ENCODE measurements around the gene SPOCK1. TPM values are rescaled to one million over a fixed set of nuclear protein-coding genes. Genes with fewer than 3 reads are reported as not detected.

Gene SPOCK1
- total and polyA plus RNA-seq, 2 of the 13 experiments (the other 11 are each of a cell fraction or from before 2014, with no cell fraction given) = 0.18 to 0.29 TPM

DNA sequence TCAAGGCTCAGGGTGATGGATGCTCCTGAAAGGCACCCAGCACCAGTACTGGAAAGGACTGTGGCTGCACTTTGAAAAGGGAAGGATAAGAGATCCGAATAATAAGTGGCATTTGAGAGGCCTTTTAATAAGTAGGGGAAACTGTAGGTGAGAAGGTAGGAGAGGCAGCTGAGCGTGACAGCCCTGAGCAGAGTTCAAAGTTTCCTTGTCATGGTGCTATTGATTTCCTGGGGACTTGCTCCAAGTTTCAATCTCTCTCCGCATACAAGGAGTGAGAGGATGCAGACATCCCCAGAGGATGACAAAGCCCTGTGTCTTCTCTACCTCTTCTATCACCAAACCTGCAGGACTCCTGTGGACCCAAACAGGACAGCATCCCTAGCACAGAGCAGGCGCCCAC, 354.5 kb downstream of the SPOCK1 start:
- CTCF ChIA-PET (ENCODE audit: low intra/inter-chr PET ratio, low total read pairs) = no interaction called here
- POLR2A ChIA-PET = no interaction called here
- in situ Hi-C loops (cut with HindIII; ENCODE audit: extremely low pct_ligation_motif_present, low pct_unique_long_range_greater_than_20kb) = no loop called here

DNA sequence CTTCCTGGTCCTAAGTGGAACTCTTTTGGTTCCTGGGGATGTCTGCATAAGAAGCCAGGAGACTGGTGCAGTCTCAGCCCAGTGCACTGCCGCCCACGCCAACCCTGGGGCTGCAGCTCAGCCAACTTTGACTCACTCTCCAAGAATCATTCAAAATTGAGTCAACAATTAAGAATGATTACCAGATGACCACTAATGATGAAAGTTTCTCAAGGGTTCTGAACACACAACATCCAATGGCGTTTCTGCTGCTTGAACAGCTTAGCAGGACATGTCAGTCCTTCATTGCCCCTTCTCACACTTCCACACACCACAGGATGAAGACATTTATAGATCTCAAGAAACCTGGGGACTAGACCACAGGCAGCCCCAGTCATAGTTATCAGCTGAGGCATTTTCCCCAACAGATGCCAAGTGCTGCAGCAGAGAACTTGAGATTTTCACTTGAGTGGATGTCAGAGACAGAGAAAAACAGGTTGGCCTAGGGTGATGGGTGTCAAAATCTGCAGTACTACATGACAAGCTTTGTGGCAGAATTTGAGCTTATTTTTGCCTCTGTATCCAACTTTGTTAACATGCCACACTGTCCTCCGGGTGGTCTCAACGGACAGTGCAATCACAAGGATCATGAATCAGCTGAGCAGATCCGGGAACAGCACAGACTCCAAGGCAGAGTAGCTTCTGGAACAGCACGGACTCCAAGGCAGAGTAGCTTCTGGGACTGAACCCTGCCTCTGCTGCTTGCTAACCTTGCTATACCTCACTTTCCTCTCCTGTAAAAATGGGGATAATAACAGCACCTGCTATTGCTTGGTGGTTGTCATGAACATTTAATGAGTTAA, 356.1 kb downstream of the SPOCK1 start:
- no peaks in the 10 kb centered on the region for H4K20me1 ChIP-seq (ENCODE audit: insufficient read depth, low read length)
- DNase-seq (ENCODE audit: low spot score) (no peak), ATAC-seq (no peak), FAIRE-seq (no peak)
- ChIA-PET POLR2A (no interaction called here), CTCF (ENCODE audit: low intra/inter-chr PET ratio, low total read pairs) (no interaction called here)
- no peak overlapping the region for H3K27ac ChIP-seq (ENCODE audit: extremely low read length, insufficient read depth, low read length)
- no peaks in the 10 kb centered on the region for H3K9me3 ChIP-seq (ENCODE audit: low read length)
- no TSS peak for BruUV-seq (replicated peaks)
- in situ Hi-C loops (cut with HindIII; ENCODE audit: extremely low pct_ligation_motif_present, low pct_unique_long_range_greater_than_20kb) (no loop called here), intact Hi-C loops (cut with micrococcal nuclease; ENCODE audit: unreplicated experiment) (no loop called here)
- H2AFZ ChIP-seq (ENCODE audit: low read length) = no peak overlapping the region
- H3K36me3 ChIP-seq (replicated peaks in 1 of 2; ENCODE audit: control insufficient read depth in 1 of 2, insufficient read depth in 2 of 2, low read length in 2 of 2) = no peaks in the 10 kb centered on the region
- no peaks in the 10 kb centered on the region for H3K4me1 ChIP-seq (ENCODE audit: insufficient read depth, low read length)
- H3K9ac ChIP-seq (ENCODE audit: insufficient read depth, low read depth, low read length) = no peak overlapping the region
- WGBS (ENCODE audit: low lambda C conversion rate) = 20% methylated on average over 7 of the region's 7 CpGs
- peaks cover 0 to 4% of the 10 kb centered on the region in 2 experiments; a peak in 1 of 5 replicates for H3K27me3 ChIP-seq (ENCODE audit: control insufficient read depth in 1 of 2, insufficient read depth in 2 of 2, low read length in 2 of 2)
- no peaks in the 10 kb centered on the region for H3K79me2 ChIP-seq (ENCODE audit: insufficient read depth, low read length)
- no peak overlapping the region for H3K4me3 ChIP-seq (replicated peaks in 1 of 3; ENCODE audit: insufficient read depth in 1 of 3, low read depth in 2 of 3, low read length in 3 of 3)
- H3K4me2 ChIP-seq (ENCODE audit: low read depth, low read length) = no peak overlapping the region
- TF ChIP-seq, protein P1, sequence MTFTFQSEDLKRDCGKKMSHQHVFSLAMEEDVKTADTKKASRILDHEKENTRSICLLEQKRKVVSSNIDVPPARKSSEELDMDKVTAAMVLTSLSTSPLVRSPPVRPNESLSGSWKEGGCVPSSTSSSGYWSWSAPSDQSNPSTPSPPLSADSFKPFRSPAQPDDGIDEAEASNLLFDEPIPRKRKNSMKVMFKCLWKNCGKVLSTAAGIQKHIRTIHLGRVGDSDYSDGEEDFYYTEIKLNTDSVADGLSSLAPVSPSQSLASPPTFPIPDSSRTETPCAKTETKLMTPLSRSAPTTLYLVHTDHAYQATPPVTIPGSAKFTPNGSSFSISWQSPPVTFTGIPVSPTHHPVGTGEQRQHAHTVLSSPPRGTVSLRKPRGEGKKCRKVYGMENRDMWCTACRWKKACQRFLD (CRISPR knock-in tag; IDR thresholded peaks at IDR 0.05; ENCODE audit: borderline replicate concordance) = no peak
- TF ChIP-seq HNF4A (CRISPR knock-in tag; IDR thresholded peaks at IDR 0.05) = no peak
- TF ChIP-seq FOXJ3 (CRISPR knock-in tag; IDR thresholded peaks at IDR 0.05; ENCODE audit: borderline replicate concordance) = no peak
- TF ChIP-seq, protein P2, sequence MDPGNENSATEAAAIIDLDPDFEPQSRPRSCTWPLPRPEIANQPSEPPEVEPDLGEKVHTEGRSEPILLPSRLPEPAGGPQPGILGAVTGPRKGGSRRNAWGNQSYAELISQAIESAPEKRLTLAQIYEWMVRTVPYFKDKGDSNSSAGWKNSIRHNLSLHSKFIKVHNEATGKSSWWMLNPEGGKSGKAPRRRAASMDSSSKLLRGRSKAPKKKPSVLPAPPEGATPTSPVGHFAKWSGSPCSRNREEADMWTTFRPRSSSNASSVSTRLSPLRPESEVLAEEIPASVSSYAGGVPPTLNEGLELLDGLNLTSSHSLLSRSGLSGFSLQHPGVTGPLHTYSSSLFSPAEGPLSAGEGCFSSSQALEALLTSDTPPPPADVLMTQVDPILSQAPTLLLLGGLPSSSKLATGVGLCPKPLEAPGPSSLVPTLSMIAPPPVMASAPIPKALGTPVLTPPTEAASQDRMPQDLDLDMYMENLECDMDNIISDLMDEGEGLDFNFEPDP (CRISPR knock-in tag; conservative IDR thresholded peaks at IDR 0.05) = no peak
- TF ChIP-seq, protein P3, sequence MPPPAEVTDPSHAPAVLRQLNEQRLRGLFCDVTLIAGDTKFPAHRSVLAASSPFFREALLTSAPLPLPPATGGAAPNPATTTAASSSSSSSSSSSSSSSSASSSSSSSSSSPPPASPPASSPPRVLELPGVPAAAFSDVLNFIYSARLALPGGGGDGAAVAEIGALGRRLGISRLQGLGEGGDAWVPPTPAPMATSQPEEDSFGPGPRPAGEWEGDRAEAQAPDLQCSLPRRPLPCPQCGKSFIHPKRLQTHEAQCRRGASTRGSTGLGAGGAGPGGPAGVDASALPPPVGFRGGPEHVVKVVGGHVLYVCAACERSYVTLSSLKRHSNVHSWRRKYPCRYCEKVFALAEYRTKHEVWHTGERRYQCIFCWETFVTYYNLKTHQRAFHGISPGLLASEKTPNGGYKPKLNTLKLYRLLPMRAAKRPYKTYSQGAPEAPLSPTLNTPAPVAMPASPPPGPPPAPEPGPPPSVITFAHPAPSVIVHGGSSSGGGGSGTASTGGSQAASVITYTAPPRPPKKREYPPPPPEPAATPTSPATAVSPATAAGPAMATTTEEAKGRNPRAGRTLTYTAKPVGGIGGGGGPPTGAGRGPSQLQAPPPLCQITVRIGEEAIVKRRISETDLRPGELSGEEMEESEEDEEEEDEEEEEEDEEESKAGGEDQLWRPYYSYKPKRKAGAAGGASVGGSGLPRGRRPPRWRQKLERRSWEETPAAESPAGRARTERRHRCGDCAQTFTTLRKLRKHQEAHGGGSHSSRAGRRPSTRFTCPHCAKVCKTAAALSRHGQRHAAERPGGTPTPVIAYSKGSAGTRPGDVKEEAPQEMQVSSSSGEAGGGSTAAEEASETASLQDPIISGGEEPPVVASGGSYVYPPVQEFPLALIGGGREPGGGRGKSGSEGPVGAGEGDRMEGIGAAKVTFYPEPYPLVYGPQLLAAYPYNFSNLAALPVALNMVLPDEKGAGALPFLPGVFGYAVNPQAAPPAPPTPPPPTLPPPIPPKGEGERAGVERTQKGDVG (CRISPR knock-in tag; IDR thresholded peaks at IDR 0.05; ENCODE audit: borderline replicate concordance) = no peak
- TF ChIP-seq HOXA7 (CRISPR knock-in tag; IDR thresholded peaks at IDR 0.05) = no peak
- no peak for TF ChIP-seq TBX3 (IDR thresholded peaks at IDR 0.05; ENCODE audit: borderline replicate concordance)

More for the DNA sequence above, 354.5 kb downstream of the SPOCK1 start:
- BruUV-seq (replicated peaks) = no TSS peak
- H3K9me3 ChIP-seq (ENCODE audit: low read length) = no peaks in the 10 kb centered on the region
- peaks cover 0 to 4% of the 10 kb centered on the region in 2 experiments; a peak in 1 of 5 replicates for H3K27me3 ChIP-seq (ENCODE audit: control insufficient read depth in 1 of 2, insufficient read depth in 2 of 2, low read length in 2 of 2)
- intact Hi-C loops (cut with micrococcal nuclease; ENCODE audit: unreplicated experiment) = no loop called here
- TF ChIP-seq, protein P4, sequence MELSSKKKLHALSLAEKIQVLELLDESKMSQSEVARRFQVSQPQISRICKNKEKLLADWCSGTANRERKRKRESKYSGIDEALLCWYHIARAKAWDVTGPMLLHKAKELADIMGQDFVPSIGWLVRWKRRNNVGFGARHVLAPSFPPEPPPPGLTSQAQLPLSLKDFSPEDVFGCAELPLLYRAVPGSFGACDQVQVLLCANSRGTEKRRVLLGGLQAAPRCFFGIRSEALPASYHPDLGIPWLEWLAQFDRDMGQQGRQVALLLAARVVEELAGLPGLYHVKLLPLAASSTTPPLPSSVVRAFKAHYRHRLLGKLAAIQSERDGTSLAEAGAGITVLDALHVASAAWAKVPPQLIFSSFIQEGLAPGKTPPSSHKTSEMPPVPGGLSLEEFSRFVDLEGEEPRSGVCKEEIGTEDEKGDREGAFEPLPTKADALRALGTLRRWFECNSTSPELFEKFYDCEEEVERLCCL (CRISPR knock-in tag; IDR thresholded peaks at IDR 0.05; ENCODE audit: borderline replicate concordance) = no peak
- no peak overlapping the region for H2AFZ ChIP-seq (ENCODE audit: low read length)
- 17% methylated on average over 3 of the region's 4 CpGs for WGBS (ENCODE audit: low lambda C conversion rate)
- no peaks in the 10 kb centered on the region for H3K36me3 ChIP-seq (replicated peaks in 1 of 2; ENCODE audit: control insufficient read depth in 1 of 2, insufficient read depth in 2 of 2, low read length in 2 of 2)
- H3K79me2 ChIP-seq (ENCODE audit: insufficient read depth, low read length) = no peaks in the 10 kb centered on the region
- DNase-seq (ENCODE audit: low spot score) = no peak
- H4K20me1 ChIP-seq (ENCODE audit: insufficient read depth, low read length) = no peaks in the 10 kb centered on the region
- no peak for ATAC-seq
- no peak overlapping the region for H3K9ac ChIP-seq (ENCODE audit: insufficient read depth, low read depth, low read length)
- H3K4me3 ChIP-seq (replicated peaks in 1 of 3; ENCODE audit: insufficient read depth in 1 of 3, low read depth in 2 of 3, low read length in 3 of 3) = no peak overlapping the region
- no peak overlapping the region for H3K27ac ChIP-seq (ENCODE audit: extremely low read length, insufficient read depth, low read length)
- H3K4me2 ChIP-seq (ENCODE audit: low read depth, low read length) = no peak overlapping the region
- no peak for FAIRE-seq
- no peaks in the 10 kb centered on the region for H3K4me1 ChIP-seq (ENCODE audit: insufficient read depth, low read length)
